OCI-LY3 (cell line): ENCODE measurements around the gene KLHL29.

ENCODE experiments used
- H2AFZ ChIP-seq: fragments of 200-600, 300-600 bp; shearing (Covaris generic); 2 replicates; pipeline ENCODE4 v1.6.0; 2014; ENCODE audit warnings: antibody characterized with exemption, low read depth, low read length
- H3K27ac ChIP-seq: fragments of 200-600, 300-600 bp; sonication (generic); 2 replicates; pipeline ENCODE4 v1.5.1; 2014; ENCODE audit warnings: mild to moderate bottlenecking, low read length, moderate library complexity, mixed read lengths
- H3K27me3 ChIP-seq: fragments of 200-600, 300-600 bp; sonication (generic); 2 replicates; pipeline ENCODE4 v1.6.1; 2014; ENCODE audit warnings: low read depth, low read length, mixed read lengths
- H3K36me3 ChIP-seq: fragments of 200-600, 300-600 bp; sonication (generic); replicated peaks from 2 replicates; pipeline ENCODE3; 2014; ENCODE audit warnings: low read depth, low read length, mixed read lengths
- H3K4me1 ChIP-seq: fragments of 300-600, 200-600 bp; sonication (generic); 2 replicates; pipeline ENCODE4 v1.6.1; 2014; ENCODE audit warnings: low read length, mixed read lengths
- H3K4me2 ChIP-seq: fragments of 200-600, 300-600 bp; sonication (generic); 2 replicates; pipeline ENCODE4 v1.6.1; 2014; ENCODE audit warnings: low read length, mixed read lengths
- H3K4me3 ChIP-seq: fragments of 300-600, 200-600 bp; sonication (generic); 2 replicates; pipeline ENCODE4 v1.5.1; 2014; ENCODE audit warnings: antibody characterized with exemption, mild to moderate bottlenecking, low read length, moderate library complexity
- H3K79me2 ChIP-seq: fragments of 300-600, 200-600 bp; shearing (Covaris generic); 2 replicates; pipeline ENCODE4 v1.6.1; 2014; ENCODE audit warnings: mild to moderate bottlenecking, low read length, mixed read lengths
- H3K9ac ChIP-seq: fragments of 300-600, 200-600 bp; shearing (Covaris generic); 2 replicates; pipeline ENCODE4 v1.6.0; 2014; ENCODE audit warnings: mild to moderate bottlenecking, low read length, moderate library complexity
- H3K9me3 ChIP-seq: fragments of 200-600, 300-600 bp; shearing (Covaris generic); 2 replicates; pipeline ENCODE4 v1.6.1; 2014; ENCODE audit warnings: low read length, mixed read lengths; ENCODE audit not compliant: insufficient read depth
- H4K20me1 ChIP-seq: fragments of 200-600, 300-600 bp; sonication (generic); 2 replicates; pipeline ENCODE4 v1.6.1; 2016; ENCODE audit warnings: low read length, mixed read lengths; ENCODE audit not compliant: insufficient read depth
- EZH2phosphoT487 ChIP-seq: fragments of 200-600 bp; shearing (Covaris generic); IDR thresholded peaks from 2 replicates; pipeline ENCODE4 v1.6.1; 2018; ENCODE audit warnings: antibody characterized with exemption, mixed run types, low read depth
- TF ChIP-seq, protein P1 (sequence below): fragments of 200-600, 300-600 bp; sonication (generic); IDR thresholded peaks from 2 replicates; pipeline ENCODE4 v1.5.1; 2014; ENCODE audit warnings: antibody characterized with exemption, low read length, low read depth

KLHL29 gene

DNA sequence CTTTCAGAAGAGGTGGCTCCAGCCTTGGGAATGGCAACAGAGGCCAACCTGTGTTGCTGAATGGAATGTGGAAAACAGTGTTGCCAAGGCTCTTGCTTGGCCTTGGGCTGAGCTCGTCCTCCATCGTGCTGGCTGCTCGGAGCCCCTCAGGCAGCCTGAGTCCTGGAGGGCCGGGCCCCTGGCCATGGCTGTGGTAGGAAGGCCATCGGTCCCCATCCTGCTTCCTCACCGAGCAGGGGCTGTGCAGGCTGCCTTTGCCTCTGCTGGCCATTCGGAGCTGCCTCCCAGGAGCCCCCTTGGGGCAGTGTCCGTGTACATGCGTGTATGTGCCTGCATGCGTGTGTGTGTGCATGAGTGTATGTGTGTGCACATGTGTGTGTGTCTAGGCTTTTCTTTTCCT, 178.2 kb downstream of the KLHL29 start:
- H2AFZ ChIP-seq = no peak overlapping the region

GRCh38 chr2:23563673-23564614, 179.0 kb downstream of the KLHL29 start:
- Histone ChIP-seq H3K27ac (no peak overlapping the region), H3K79me2 (no peaks in the 10 kb centered on the region), H3K4me2 (no peak overlapping the region), H4K20me1 (no peaks in the 10 kb centered on the region), H3K36me3 (no peaks in the 10 kb centered on the region), H3K4me1 (no peaks in the 10 kb centered on the region), H3K9me3 (no peaks in the 10 kb centered on the region), H3K27me3 (peaks cover 6% of the 10 kb centered on the region; the same call in 1 of the 2 replicates), H3K4me3 (no peak overlapping the region), H3K9ac (no peak overlapping the region), H2AFZ (no peak overlapping the region)
- TF ChIP-seq, protein P1, sequence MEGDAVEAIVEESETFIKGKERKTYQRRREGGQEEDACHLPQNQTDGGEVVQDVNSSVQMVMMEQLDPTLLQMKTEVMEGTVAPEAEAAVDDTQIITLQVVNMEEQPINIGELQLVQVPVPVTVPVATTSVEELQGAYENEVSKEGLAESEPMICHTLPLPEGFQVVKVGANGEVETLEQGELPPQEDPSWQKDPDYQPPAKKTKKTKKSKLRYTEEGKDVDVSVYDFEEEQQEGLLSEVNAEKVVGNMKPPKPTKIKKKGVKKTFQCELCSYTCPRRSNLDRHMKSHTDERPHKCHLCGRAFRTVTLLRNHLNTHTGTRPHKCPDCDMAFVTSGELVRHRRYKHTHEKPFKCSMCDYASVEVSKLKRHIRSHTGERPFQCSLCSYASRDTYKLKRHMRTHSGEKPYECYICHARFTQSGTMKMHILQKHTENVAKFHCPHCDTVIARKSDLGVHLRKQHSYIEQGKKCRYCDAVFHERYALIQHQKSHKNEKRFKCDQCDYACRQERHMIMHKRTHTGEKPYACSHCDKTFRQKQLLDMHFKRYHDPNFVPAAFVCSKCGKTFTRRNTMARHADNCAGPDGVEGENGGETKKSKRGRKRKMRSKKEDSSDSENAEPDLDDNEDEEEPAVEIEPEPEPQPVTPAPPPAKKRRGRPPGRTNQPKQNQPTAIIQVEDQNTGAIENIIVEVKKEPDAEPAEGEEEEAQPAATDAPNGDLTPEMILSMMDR = no peak
- TF ChIP-seq EZH2phosphoT487 = no peak

More for the DNA sequence above, 178.2 kb downstream of the KLHL29 start:
- Histone ChIP-seq H3K79me2 (no peaks in the 10 kb centered on the region), H3K4me2 (no peak overlapping the region), H3K9ac (no peak overlapping the region), H3K9me3 (no peaks in the 10 kb centered on the region), H3K27me3 (no peaks in the 10 kb centered on the region; the same call in 1 of the 2 replicates), H4K20me1 (no peaks in the 10 kb centered on the region), H3K4me1 (no peaks in the 10 kb centered on the region), H3K4me3 (no peak overlapping the region), H3K36me3 (no peaks in the 10 kb centered on the region), H3K27ac (no peak overlapping the region)
- TF ChIP-seq, protein P1 = no peak
- no peak for TF ChIP-seq EZH2phosphoT487

DNA sequence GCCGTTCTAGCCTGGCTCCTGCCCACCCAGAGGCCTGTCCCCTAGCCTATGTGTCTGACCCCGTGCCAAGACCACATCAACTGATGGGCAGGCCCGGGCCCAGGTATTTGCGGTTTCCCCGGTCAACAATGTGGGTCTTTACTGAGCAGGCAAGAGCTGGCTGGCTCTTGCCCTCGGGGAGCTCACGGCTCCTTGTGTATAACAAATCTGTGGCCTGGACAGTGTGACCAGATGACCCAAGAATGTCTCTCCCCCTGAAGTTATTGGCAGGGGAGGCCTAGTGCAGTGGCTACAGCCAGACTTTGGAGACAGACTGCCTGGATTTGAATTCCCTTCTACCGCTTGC, 179.6 kb downstream of the KLHL29 start:
- H3K27ac ChIP-seq = no peak overlapping the region
- H3K36me3 ChIP-seq = no peaks in the 10 kb centered on the region
- H3K9ac ChIP-seq = no peak overlapping the region
- TF ChIP-seq EZH2phosphoT487 = no peak
- TF ChIP-seq, protein P1 = no peak
- no peak overlapping the region for H2AFZ ChIP-seq
- no peaks in the 10 kb centered on the region for H4K20me1 ChIP-seq
- no peak overlapping the region for H3K4me2 ChIP-seq
- no peaks in the 10 kb centered on the region for H3K79me2 ChIP-seq
- no peak overlapping the region for H3K4me3 ChIP-seq
- H3K27me3 ChIP-seq = peaks cover 6% of the 10 kb centered on the region; the same call in 1 of the 2 replicates
- no peaks in the 10 kb centered on the region for H3K4me1 ChIP-seq
- H3K9me3 ChIP-seq = no peaks in the 10 kb centered on the region

DNA sequence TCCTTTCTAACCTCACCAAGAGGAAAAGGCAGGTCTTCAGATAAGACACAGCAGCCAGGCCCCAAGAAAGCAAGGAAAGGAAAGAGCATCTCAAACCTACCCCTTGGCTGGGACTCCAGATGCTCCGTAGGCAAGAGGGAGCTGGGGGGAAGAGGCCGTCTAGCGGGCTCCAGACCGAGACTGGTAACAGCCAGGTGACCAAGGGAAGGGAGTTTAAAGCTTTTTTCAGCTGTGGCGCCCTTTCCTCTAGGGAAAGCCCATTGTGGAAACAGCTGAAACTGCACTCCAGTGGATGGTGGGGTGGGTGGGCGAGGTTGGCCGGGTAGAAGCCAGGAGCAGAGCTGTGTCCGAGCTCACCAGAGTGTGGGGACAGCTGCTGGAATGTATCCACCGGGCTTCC, 180.4 kb downstream of the KLHL29 start:
- Histone ChIP-seq H3K79me2 (no peaks in the 10 kb centered on the region), H3K4me2 (no peak overlapping the region), H3K27ac (no peak overlapping the region), H3K27me3 (peaks cover 6% of the 10 kb centered on the region; the same call in 1 of the 2 replicates), H3K4me1 (no peaks in the 10 kb centered on the region), H3K9me3 (no peaks in the 10 kb centered on the region), H2AFZ (no peak overlapping the region), H4K20me1 (no peaks in the 10 kb centered on the region), H3K4me3 (no peak overlapping the region), H3K9ac (no peak overlapping the region), H3K36me3 (no peaks in the 10 kb centered on the region)
- no peak for TF ChIP-seq EZH2phosphoT487
- TF ChIP-seq, protein P1 = no peak
